ENCODE measurements around the gene ETV6.

- TF ChIP-seq REST (IDR thresholded peaks at IDR 0.05; ENCODE audit: insufficient read depth in 1 of 2, low read depth in 2 of 2, low read length in 2 of 2): no peak
- no peak for TF ChIP-seq FOXP2 (optimal IDR thresholded peaks at IDR 0.05; ENCODE audit: borderline replicate concordance, extremely low read depth, extremely low read length, insufficient read depth)
- no peak for TF ChIP-seq POLR2AphosphoS5 (IDR thresholded peaks at IDR 0.05; ENCODE audit: low read depth, low read length)
- no peak for TF ChIP-seq SIN3A (IDR thresholded peaks at IDR 0.05; ENCODE audit: borderline replicate concordance, insufficient read depth, low read length)
These were observed 128.0 kb downstream of the ETV6 start for GRCh38 chr12:11777451-11777850.
